SK-N-SH treated with all-trans-retinoic acid at 6 μM for 48 hours (cell line): Measurements from ENCODE around the gene OOSP4A.

Source experiments
- ISL1 ChIP-seq: fragments of 250-450 bp; sonication (Bioruptor Pico); IDR thresholded peaks from 2 replicates; pipeline ENCODE4 v2.1.2; 2022; ENCODE audit warnings: mild to moderate bottlenecking, moderate library complexity
- OSR1 ChIP-seq: fragments of 250-450 bp; sonication (Bioruptor Pico); IDR thresholded peaks from 2 replicates; pipeline ENCODE4 v1.8.0; 2022; ENCODE audit warnings: moderate library complexity, mild to moderate bottlenecking, inconsistent platforms
- PATZ1 ChIP-seq: fragments of 250-450 bp; sonication (Bioruptor Pico); IDR thresholded peaks from 2 replicates; pipeline ENCODE4 v1.8.0; 2020; ENCODE audit warnings: mild to moderate bottlenecking, moderate library complexity, borderline replicate concordance
- PPARA ChIP-seq: fragments of 250-450 bp; sonication (Bioruptor Pico); IDR thresholded peaks from 2 replicates; pipeline ENCODE4 v1.5.0; 2020; ENCODE audit warnings: mild to moderate bottlenecking, borderline replicate concordance
- RARB ChIP-seq: fragments of 250-450 bp; sonication (Bioruptor Pico); IDR thresholded peaks from 2 replicates; pipeline ENCODE4 v1.8.0; 2021; ENCODE audit warnings: mild to moderate bottlenecking, moderate library complexity
- TOX ChIP-seq: fragments of 250-450 bp; sonication (Bioruptor Pico); IDR thresholded peaks from 2 replicates; pipeline ENCODE4 v1.8.0; 2021; ENCODE audit warnings: mild to moderate bottlenecking, moderate library complexity, borderline replicate concordance
- ZFP3 ChIP-seq: fragments of 250-450 bp; sonication (Bioruptor Pico); IDR thresholded peaks from 2 replicates; pipeline ENCODE4 v1.5.0; 2020; ENCODE audit warnings: mild to moderate bottlenecking, moderate library complexity
- ZFP30 ChIP-seq: fragments of 450-650 bp; formaldehyde crosslinking; IDR thresholded peaks from 2 replicates; pipeline ENCODE4 v1.5.0; 2022; ENCODE audit warnings: mild to moderate bottlenecking, moderate library complexity
- ZNF70 ChIP-seq: fragments of 450-650 bp; formaldehyde crosslinking; IDR thresholded peaks from 2 replicates; pipeline ENCODE4 v1.5.0; 2020; ENCODE audit warnings: mild to moderate bottlenecking, moderate library complexity

GRCh38 chr11:59997800-59998199 lies 34.0 kb downstream of the OOSP4A start:
- no peak for TF ChIP-seq PATZ1 (CRISPR knock-in tag)
- TF ChIP-seq RARB (CRISPR knock-in tag), result no peak
- TF ChIP-seq ISL1 (CRISPR knock-in tag), result no peak
- no peak for TF ChIP-seq PPARA (CRISPR knock-in tag)
- TF ChIP-seq OSR1, result no peak
- no peak for TF ChIP-seq ZFP30 (CRISPR knock-in tag)
- TF ChIP-seq ZFP3 (CRISPR knock-in tag), result no peak
- no peak for TF ChIP-seq TOX (CRISPR knock-in tag)
- no peak for TF ChIP-seq ZNF70 (CRISPR knock-in tag)
